Tibial artery (tissue), 4 donors: ENCODE measurements around the gene DDN.

Source experiments
- DNase-seq, 2 donors: peaks; one replicate each; pipeline ENCODE4 v3.0.0-alpha.2; 2019
- H3K27ac ChIP-seq, 2 donors: fragments of 200-600 bp; sonication (generic) in 1 of 2; 1 replicate in 1 of 2; 2 replicates in 1 of 2; pipeline ENCODE4 v1.5.1; 2018 to 2019; ENCODE audit warnings: mild to moderate bottlenecking in 1 of 2
- H3K27me3 ChIP-seq, 2 donors: fragments of 200-600 bp; sonication (generic) in 1 of 2; one replicate each; pipeline versions ENCODE4 v1.5.1 to v1.6.0; 2016 to 2019
- H3K36me3 ChIP-seq, 3 donors: fragments of 200-600 bp; sonication (generic) in 2 of 3; one replicate each; pipeline ENCODE4 v1.5.1; 2016 to 2019; ENCODE audit warnings: mild to moderate bottlenecking in 2 of 3
- H3K4me1 ChIP-seq, 4 donors: fragments of 200-600 bp; sonication (generic) in 2 of 4; 1 replicate in 3 of 4; 2 replicates in 1 of 4; pipeline ENCODE4 v1.5.1; 2016 to 2019
- H3K4me3 ChIP-seq, 2 donors: fragments of 200-600 bp; sonication (generic) in 1 of 2; 1 replicate in 1 of 2; 2 replicates in 1 of 2; pipeline ENCODE4 v1.5.1; 2018 to 2019; ENCODE audit warnings: mild to moderate bottlenecking in 2 of 2
- H3K9me3 ChIP-seq, 3 donors: fragments of 200-600 bp; sonication (generic) in 1 of 3; one replicate each; pipeline ENCODE4 v1.5.1; 2016 to 2019
- CTCF ChIP-seq, 2 experiments: fragments of 200-600 bp in 1 of 2; fragments of 450-650 bp in 1 of 2; IDR thresholded peaks; one replicate each; pipeline ENCODE4 v1.5.1; 2017 to 2019; ENCODE audit warnings: antibody characterized with exemption in 2 of 2, mild to moderate bottlenecking in 1 of 2, moderate library complexity in 1 of 2
- intact Hi-C: fragments of 100-400 bp; cut with DNase I; formaldehyde crosslinking; loops from one replicate; pipeline ENCODE4 v1.15.0; 2023; ENCODE audit warnings: low total_unique reads

DDN gene

DNA sequence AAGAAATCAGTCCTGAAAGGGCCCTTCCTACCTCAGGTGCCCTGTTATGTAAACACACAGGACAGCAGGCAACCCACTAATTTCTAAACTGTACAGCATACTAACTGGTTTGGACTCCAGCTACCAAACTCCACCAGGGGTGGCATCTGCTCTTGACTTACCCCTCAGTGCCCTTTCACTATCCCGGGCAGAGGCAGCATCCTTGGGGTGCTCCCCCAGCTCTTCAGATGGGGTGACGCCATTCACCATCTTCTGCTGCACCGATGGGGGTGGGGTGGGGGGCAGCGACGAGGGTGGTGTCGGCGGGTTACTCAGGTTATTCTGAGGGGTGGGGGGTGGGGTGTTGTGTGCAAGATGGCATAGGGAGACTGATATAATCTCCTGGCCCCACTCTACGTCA, 30.9 kb upstream of the DDN start:
- intact Hi-C loops, result no loop called here
- Histone ChIP-seq H3K4me3 (no peak overlapping the region), H3K9me3 (no peaks in the 10 kb centered on the region), H3K4me1 (no peaks in the 10 kb centered on the region), H3K36me3 (peaks cover 64 to 98% (median 85%) of the 10 kb centered on the region in 3 donors), H3K27ac (no peak overlapping the region), H3K27me3 (no peaks in the 10 kb centered on the region)
- no peak for TF ChIP-seq CTCF (IDR thresholded peaks at IDR 0.05)
- no peak for DNase-seq

DNA sequence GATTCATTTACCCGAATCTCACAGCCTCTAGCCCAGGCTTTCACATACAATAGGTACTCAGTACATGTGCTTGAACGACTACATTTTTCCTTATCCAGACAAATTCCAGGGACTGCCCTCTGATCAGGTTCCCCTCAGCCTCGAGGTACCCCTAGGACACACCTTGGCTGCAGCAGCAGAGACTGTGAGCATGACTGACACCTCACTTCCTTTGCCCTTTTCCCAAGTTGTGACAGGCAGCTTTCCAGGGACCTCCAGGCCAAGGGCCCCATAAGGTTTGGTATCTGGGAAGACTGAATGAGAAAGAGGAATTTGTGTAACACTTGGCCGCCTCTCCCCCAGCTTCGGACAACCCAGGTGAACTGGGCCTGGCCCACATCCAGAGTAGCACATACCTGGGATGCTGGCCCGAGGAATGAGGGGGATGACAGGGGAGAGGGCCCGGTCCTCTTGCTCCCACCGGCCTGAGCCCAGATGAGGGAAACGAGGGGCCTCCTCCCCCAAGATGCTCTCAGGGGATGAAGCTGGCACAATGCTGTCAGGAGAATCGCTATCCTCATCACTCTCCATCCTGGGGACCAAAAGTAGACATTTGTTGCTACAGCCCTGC, 29.6 kb upstream of the DDN start:
- TF ChIP-seq CTCF (IDR thresholded peaks at IDR 0.05), result no peak
- Histone ChIP-seq H3K4me3 (no peak overlapping the region), H3K36me3 (peaks cover 70 to 98% (median 86%) of the 10 kb centered on the region in 3 donors), H3K27ac (no peak overlapping the region), H3K4me1 (no peaks in the 10 kb centered on the region), H3K27me3 (no peaks in the 10 kb centered on the region), H3K9me3 (no peaks in the 10 kb centered on the region)
- no peak for DNase-seq
- intact Hi-C loops, result no loop called here

GRCh38 chr12:49027846-49028555, 28.8 kb upstream of the DDN start:
- Histone ChIP-seq H3K27me3 (no peaks in the 10 kb centered on the region), H3K9me3 (no peaks in the 10 kb centered on the region), H3K27ac (no peak overlapping the region), H3K4me1 (no peaks in the 10 kb centered on the region), H3K4me3 (no peak overlapping the region), H3K36me3 (peaks cover 69 to 98% (median 86%) of the 10 kb centered on the region in 3 donors)
- DNase-seq, result no peak
- no peak for TF ChIP-seq CTCF (IDR thresholded peaks at IDR 0.05)
- intact Hi-C loops, result no loop called here

DNA sequence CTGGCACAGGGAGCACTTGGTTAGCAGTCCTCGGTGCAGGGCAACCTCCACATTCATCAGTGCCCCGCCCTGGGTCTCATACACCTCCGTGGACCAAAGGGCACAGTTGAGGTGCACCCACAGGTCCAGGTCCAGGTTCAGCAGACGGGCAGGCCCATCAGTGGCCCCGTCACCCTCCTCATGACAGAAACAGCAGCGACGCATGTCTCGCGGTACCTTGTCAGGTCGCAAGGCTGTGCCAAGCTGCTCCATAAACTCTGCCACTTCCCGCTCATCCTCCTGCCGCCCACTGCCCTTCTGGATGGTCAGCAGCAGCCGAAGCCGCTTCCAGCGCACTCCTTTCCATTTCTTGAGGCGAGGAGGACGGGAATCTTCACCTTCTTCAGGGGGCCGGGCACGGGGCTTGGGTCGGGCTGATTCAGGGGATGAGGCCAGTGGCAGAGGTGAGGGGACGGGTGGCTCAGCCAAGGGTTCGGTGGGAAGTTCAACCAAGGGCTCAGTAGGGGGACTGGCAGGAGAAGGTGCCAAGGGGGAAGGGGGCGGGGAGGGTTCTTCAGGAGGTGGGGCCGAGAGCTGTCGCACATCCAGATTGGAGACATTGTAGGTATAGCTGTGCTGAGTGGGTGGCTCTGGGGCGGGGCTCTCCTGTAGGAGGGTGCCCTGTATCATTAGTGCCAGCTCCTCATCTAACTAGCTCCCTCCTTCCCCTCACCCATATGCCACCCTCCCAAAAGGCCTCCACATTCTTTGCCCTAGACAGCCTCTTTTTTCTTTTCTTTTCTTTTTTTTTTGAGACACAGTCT, 27.7 kb upstream of the DDN start:
- no peak for DNase-seq
- no peaks in the 10 kb centered on the region for H3K4me1 ChIP-seq
- H3K27ac ChIP-seq, result no peak overlapping the region
- TF ChIP-seq CTCF (IDR thresholded peaks at IDR 0.05), result no peak
- peaks cover 68 to 98% (median 86%) of the 10 kb centered on the region in 3 donors for H3K36me3 ChIP-seq
- H3K4me3 ChIP-seq, result no peak overlapping the region
- intact Hi-C loops, result no loop called here
- H3K27me3 ChIP-seq, result no peaks in the 10 kb centered on the region
- H3K9me3 ChIP-seq, result no peaks in the 10 kb centered on the region

DNA sequence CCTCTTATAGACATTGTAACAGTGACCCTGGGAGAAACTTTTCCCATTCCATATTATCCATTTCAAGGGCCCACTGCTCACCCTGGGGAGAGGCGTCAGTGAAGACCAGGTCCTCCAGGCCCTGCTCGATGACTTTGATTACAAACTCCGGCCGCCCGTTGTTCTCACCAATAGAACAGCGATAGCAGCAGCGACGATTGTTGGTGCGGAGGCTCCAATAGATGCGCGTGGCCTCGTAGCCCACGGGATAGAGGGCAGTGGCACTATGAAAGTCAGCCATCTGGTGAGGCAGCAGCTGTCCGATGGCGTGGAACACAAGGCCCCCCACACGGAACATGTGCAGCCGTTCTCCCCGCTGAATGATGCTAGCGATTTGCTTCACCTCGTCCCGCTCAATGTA, 26.9 kb upstream of the DDN start:
- intact Hi-C loops, result no loop called here
- Histone ChIP-seq H3K4me1 (no peaks in the 10 kb centered on the region), H3K27me3 (no peaks in the 10 kb centered on the region), H3K27ac (no peak overlapping the region), H3K36me3 (peaks cover 75 to 98% (median 88%) of the 10 kb centered on the region in 3 donors), H3K9me3 (no peaks in the 10 kb centered on the region), H3K4me3 (no peak overlapping the region)
- no peak for DNase-seq
- no peak for TF ChIP-seq CTCF (IDR thresholded peaks at IDR 0.05)
